Kidney epithelial cell (primary cell): ENCODE results near the gene PPARGC1A. TPM values are rescaled to one million over a fixed set of nuclear protein-coding genes. Genes with fewer than 3 reads are reported as not detected.

Experiments
- DNase-seq: peaks from one replicate; pipeline ENCODE4 v3.0.0-alpha.2; 2010; ENCODE audit warnings: low read depth
- H3K27me3 ChIP-seq: 2 replicates; pipeline ENCODE4 v1.6.0; 2011; ENCODE audit warnings: low read length; ENCODE audit not compliant: control insufficient read depth, insufficient read depth
- H3K36me3 ChIP-seq: 2 replicates; pipeline ENCODE4 v1.5.1; 2011; ENCODE audit warnings: low read length; ENCODE audit not compliant: control insufficient read depth, insufficient read depth
- H3K4me3 ChIP-seq: 2 replicates; pipeline ENCODE4 v1.5.1; 2011; ENCODE audit warnings: low read depth, mild to moderate bottlenecking, control low read depth, low read length
- CTCF ChIP-seq: IDR thresholded peaks from 2 replicates; pipeline ENCODE4 v1.5.1; 2011; ENCODE audit warnings: mild to moderate bottlenecking, moderate library complexity, low read length, control low read depth, inconsistent platforms; ENCODE audit not compliant: insufficient read depth, poor library complexity, severe bottlenecking
- total RNA-seq: library from RNA; depleted of rRNA; stranded (reverse); fragments of >200 nt; gene quantifications from 2 replicates; pipeline ENCODE4 v1.2.3, GENCODE V29; 2015

Gene PPARGC1A
- total RNA-seq, 1 donor from 2014 or later: 3.3 TPM

- Histone ChIP-seq H3K36me3 (no peaks in the 10 kb centered on the region), H3K4me3 (no peak overlapping the region), H3K27me3 (no peaks in the 10 kb centered on the region)
- TF ChIP-seq CTCF: no peak
- no peak for DNase-seq
Observed at GRCh38 chr4:23766344-23766743, 123.5 kb downstream of the PPARGC1A start.

DNA sequence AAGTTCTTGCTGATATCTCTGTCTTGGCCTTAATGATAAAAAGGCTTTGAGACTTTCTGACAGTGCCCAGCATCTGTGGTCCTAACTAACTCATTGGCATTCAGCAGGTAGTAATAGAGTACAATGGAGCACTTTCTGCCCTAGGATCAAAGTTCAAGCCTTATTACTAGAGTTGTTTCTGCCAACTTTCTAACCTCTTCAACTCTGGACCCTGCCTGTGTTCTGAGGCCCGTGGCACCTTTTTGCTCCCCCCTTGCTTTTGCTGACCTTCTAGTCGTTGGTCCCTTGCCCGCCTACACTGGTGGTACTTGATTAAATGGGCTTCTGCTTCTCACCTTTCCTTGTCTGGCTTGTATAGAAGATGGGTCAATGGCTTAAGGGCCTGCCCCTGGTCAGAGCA is 126.3 kb downstream of the PPARGC1A start:
- no peak overlapping the region for H3K4me3 ChIP-seq
- no peaks in the 10 kb centered on the region for H3K36me3 ChIP-seq
- no peak for DNase-seq
- TF ChIP-seq CTCF: no peak
- H3K27me3 ChIP-seq: no peaks in the 10 kb centered on the region

DNA sequence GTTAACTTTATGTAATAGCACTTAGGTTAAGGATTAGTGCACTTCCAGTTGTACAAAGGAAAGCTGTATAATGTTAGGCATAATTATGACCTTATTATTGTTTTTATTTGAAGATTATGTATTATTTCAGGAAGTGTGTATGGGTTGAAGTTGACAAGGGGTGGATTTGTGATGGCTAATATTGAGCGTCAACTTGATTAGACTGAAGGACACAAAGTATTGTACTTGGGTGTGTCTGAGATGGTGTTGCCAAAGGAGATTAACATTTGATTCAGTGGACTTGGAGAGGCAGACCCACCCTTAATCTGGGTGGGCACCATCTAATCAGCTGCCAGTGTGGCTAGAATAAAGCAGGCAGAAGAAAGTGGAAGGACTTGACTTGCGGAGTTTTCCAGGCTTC is 127.3 kb downstream of the PPARGC1A start:
- no peaks in the 10 kb centered on the region for H3K36me3 ChIP-seq
- TF ChIP-seq CTCF: no peak
- H3K27me3 ChIP-seq: no peaks in the 10 kb centered on the region
- H3K4me3 ChIP-seq: no peak overlapping the region
- no peak for DNase-seq

GRCh38 chr4:23759066-23759465 is 130.8 kb downstream of the PPARGC1A start:
- H3K36me3 ChIP-seq: no peaks in the 10 kb centered on the region
- no peak for DNase-seq
- no peaks in the 10 kb centered on the region for H3K27me3 ChIP-seq
- TF ChIP-seq CTCF: no peak
- no peak overlapping the region for H3K4me3 ChIP-seq

DNA sequence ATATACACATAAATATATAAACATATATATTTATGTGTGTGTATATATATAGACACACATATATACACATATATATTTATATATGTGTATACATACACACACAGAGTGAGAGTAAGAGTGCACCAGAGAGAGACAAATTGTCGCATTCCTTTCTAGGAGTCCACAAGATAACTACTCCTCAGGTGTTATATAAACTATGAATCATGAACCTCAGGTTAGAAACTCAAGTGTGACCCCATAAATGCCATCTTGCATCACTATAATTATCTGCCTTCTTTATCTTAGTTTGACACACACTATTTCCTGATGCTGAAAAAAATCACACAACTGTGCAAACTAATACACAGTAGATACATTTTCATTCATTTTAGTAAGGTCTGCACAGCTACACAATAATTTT is 135.2 kb downstream of the PPARGC1A start:
- no peak for TF ChIP-seq CTCF
- no peak overlapping the region for H3K4me3 ChIP-seq
- DNase-seq: no peak

GRCh38 chr4:23750125-23750524 is 139.7 kb downstream of the PPARGC1A start:
- H3K36me3 ChIP-seq: no peaks in the 10 kb centered on the region
- H3K27me3 ChIP-seq: no peaks in the 10 kb centered on the region
- TF ChIP-seq CTCF: no peak
- DNase-seq: no peak
- no peak overlapping the region for H3K4me3 ChIP-seq

More for the DNA sequence above, 135.2 kb downstream of the PPARGC1A start:
- Histone ChIP-seq H3K27me3 (no peaks in the 10 kb centered on the region), H3K36me3 (no peaks in the 10 kb centered on the region)
